HG02852 (cell line): ENCODE results near the gene KCTD11.
"Not testable (repeated sequence)": the region's sequence is repeated elsewhere in the genome, so short reads cannot be mapped to it uniquely, and the experiment has no call there.

Source experiments
- ATAC-seq: cut with Tn5 transposase; IDR thresholded peaks from one replicate; pipeline ENCODE4 v1.9.1; 2021; ENCODE audit warnings: mild to moderate bottlenecking, moderate library complexity; ENCODE audit not compliant: unreplicated experiment

KCTD11 gene

DNA sequence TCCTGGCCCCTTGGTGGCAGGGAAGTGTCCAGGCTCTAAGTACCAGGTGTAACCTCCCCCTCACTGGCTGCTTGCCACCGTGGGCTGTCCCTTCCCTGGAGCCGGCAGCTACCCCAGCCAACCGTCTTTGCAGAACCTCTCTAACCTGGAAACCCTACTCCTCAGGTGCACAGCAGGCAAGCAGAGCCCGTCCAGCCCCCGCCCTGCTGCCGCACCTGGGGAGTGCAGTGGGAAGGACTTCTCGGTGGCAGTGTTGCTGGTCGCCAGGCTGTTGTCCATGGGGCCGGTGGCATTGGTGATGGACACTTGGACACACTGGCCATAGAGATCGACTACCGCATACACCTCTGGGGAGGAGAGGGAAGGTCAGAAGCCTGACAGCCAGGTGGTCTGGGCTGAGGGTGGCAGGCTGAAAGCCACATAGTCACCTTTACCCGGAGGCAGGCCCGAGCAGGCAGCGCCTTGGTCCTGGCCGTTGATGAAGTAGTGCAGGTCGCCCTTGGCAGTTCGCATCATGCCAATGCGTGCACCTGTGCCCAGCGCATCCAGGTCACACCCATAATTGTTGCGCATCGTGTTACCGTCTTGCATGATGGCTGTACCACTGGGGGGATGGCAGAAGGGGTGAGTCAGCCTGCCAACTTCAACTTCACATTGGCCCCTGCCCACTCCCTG is 29.3 kb upstream of the KCTD11 start:
- ATAC-seq: no peak

DNA sequence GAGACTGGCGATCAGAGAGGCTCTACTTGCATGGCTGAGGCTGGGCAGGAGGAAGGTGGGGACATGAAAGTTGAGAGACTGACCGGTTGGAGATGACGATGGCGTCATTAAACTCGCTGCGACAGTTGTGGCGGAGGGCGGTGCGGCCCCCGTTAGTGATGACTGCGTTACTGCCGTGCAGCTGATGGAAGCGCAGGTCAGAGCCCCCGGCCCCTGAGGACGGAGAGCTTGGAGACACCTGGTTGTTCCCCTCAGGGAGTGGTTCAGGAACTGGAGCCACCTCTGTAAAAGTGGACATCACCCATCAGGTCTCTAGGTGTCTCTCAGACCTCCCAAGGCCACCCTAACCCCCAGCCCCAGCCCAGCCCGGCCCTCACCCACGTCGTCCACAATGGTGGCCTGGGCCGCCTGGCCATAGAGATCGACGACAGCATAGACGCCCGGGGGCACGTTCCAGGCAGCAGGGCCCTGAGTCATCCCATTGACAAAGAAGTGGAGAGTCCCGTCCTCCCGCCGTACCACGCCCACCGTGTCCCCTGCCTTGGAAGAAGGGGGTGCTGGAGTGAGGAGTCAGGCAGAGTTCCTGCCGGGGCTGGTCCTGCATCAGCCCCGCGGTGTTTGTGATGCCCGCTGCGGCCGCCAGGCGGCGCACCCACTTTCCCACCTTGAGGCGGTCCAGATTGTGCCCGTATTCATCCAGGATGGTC is 28.1 kb upstream of the KCTD11 start:
- ATAC-seq: no peak

DNA sequence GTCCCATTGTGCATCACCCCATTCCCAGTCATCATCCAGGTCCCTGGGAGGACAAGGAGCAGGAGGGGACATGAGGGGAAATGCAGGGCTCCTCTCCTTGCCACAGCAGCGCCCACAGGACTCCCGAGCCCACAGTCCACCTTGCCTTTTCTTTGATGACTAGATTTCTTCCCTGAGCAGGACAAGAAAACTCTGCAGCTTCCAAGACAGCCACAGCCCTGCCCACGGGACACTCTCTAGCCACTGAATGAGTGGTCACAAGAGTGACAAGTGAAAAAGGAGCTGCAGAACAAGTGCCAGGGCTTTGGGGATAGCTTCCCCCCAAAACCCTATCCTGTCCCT is 27.6 kb upstream of the KCTD11 start:
- ATAC-seq: no peak

DNA sequence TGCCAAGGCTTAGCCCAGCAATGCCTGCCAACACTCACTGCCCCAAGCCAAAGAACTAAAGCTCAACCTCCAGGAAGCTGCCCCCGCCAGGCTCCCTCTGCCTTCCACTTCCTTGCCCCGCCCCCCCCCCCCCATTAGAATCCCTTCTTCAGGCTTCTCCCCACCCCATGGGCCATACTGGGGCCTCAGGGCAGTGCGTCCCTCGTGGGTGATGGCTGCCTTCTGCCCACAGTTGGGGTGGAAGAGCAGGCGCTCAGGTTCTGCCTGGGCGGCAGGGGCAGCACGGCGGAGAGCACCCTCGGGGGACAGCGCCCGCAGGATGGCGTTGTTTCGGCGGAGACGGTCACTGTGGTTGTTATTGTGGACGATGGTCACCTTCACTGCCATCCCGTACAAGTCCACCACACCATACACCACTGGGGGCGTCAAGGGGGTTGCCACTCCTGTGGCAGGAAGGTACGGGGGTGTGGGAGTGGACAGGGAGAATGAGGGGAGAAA is 26.9 kb upstream of the KCTD11 start:
- ATAC-seq: no peak

DNA sequence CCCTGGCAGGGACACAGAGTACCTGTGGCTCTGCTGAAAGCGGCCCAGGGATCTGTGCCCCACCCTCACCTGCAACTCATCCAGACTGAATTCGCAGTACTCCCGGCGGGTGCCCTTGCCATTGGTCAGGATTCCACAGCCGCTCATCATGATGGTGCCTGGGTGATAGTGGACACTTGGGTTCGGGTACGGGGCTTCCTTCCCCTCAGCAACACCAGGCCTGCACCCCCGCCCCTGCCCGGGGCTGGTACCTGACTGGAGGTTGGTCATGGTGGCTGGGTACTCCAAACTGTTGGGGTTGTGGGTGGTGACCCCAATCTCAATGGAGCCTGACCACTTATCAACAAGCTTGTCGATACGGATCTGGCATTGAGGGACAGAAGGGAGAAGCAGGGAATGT is 25.8 kb upstream of the KCTD11 start:
- ATAC-seq: no peak

DNA sequence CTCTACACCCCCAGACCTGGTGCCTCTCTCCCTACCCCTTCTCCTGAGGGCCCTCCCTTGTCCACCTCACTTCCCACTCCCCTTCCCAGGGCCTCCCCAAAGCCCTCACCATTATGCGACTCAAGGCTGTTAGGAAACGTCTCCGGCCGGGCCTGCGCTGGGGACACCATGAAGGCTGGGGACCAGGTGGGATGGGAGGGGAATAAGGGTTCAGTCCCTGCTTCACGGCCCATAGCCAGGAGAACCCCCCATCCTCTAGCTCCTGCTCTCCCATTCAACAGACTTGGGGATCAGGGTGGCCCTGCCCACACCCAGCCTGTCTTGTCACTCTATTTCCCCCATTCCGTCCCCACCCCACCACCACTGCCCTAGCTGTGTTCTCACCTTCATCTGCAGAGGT is 24.9 kb upstream of the KCTD11 start:
- ATAC-seq: no peak

DNA sequence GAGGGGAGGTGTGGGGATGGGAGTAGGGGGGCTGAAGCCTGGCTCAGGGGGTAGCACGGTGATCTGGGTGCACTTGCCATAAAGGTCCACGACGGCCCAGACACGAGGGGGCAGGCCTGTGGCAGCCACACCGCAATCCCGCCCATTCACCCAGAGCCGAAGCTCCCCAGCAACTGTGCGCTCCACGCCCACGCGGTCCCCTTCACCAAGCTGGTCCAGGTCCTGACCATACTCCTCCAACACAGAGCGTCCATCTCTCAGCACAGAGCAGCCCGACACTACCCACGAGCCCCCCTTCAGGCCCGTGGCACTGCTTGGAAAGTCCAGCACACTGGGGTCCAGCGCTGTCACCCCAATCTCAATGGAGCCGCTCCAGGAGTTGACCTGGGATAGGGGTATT is 24.5 kb upstream of the KCTD11 start:
- no peak for ATAC-seq

DNA sequence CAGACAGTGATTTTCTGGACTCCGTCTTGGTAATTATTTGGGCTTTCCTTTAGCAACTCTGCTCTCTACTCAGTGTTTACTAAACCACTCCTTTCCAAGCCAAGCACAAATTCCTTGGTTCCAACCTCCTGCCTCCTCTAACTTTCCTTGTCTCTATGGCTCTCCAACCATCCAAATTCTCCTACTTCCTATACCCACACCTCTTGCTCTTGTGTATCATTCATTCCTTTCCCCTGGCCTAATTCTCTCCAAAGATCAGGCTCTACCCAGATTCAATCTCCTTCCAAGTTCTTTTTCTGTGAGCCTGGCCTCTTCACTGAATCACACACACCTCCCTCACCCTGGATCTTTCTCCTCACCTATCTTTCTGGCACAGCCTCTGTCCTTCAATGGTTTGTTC is 24.0 kb upstream of the KCTD11 start:
- ATAC-seq: no peak

DNA sequence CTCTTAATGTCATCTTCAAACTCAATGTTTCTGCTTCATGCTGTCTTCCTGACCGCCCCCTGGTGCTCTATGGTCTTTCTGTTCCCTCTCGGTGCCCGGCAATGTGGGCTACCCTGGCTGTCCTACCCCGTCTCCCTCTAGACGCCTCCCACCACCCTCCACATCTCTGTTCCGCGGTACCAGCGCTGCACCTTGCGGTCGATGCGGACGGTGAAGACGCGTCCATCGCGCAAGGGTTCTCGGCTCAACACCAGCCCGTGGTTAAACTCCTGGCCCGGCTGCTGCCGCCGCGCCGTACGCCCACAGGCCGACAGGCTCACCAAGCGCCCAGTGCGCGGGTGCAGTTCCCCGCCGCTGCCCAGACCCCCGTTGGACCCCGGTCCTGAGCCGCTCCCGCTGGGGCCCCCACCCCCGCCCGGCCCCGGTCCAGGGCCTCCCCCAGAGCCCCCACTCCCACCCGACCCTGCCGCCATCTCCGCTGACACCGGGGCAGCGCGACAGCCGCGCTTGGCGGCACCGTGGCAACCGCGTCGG is 23.1 kb upstream of the KCTD11 start, which contains the start of gene NEURL4:
Gene NEURL4 (minus strand): TSS at position 496 of the 534 bp plus-strand sequence. CDS start 23 bp downstream, at position 473.
- ATAC-seq: peak; percentile 15

DNA sequence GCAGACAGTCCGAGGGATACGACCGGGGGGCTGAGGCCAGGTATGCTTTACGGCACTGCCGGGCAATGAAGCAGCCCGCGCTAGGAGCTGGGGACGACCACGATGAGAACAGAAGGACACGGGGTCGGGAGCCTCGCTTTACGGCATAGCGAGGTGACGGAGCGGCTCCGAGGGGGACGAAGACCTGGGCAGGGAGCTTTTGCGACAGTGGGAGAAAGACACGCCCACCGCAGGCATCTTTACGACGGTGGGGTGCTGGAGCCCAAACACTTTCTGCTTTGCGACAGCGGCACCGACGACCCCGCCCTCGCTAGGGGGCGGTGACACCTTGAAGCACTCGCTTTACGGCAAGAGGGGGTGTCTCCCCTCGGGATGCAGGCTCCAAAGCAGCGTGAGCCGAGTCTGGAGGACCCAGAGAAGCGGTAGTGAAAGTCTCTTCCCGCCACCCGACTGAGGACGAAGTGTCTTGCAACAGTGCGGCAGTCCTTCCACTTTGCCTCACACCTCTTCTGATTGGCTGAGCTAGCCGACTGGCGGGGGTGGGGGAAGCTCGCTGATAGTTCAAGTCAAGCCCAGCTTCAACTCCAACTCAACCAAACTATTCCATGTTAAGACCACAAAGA is 22.5 kb upstream of the KCTD11 start:
- peak; percentile 59 for ATAC-seq

DNA sequence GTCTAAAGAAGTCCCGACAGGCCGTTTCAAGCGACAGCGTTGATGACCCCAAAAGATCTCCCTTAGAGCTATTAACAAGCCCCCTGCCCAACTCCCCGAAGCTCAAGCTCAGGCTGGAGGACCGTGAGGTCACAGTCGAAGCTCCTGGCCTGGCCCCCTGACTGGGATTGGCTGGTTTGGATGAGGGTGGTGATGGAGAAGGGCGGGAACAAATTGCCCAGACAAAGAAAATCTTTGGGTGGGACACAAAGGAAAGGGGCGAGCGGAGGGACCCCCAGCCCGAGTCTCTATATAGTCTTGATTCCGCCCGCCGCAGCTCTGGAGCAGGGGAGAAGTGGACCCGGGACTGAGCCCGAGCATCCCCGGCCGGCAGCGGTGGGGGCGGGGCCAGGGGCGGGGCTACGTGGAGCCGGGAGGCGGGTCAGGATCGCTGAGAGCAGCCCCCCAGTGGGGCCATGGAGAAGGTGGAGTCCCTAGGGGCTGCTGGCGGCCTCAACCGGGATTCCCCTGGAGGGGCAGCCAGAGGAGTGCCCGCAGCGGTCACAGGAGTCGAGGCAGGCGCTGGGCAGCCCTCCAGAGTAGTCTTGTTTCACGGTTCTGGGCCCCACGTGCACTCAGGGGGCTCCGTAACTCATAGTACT is 21.8 kb upstream of the KCTD11 start:
- peak; percentile 49 for ATAC-seq

DNA sequence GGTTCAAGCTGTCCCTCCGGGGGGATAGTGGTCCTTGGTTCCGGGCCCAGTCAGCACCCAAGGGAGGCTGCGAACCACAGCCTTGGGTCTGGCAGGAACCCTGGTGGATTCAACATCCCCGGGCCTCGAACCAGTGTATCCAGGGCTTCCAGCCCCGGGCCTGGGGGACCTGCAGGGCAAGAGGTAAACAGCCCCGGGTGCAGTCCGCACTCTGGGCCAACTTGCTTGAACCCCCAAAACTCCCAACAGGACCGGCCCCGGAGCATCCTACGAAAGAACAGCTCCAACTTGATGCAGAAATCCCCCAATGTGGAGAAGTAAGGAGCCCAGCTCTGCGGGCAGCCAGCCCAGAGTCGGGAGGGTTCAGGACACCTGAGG is 21.3 kb upstream of the KCTD11 start:
- ATAC-seq: no peak

DNA sequence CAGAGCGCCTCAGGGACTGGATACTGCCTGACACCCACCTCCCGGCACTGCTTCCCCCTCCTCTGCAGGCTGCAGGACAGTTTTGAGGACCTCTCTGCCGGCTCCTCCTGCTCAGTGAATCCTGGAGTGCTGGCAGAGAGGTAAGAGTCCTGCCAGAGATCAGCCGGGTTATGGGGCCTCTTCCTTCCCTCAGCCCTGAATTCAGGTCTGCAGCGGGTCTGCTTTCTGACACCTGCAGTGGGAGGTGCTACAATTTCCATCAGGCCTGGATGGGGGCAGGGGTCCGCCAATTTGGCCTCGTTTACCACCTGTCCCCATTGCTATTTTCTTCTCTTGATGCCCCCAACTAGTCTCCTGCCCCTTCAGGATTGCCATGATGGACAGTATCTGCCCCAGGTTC is 19.9 kb upstream of the KCTD11 start:
- no peak for ATAC-seq

DNA sequence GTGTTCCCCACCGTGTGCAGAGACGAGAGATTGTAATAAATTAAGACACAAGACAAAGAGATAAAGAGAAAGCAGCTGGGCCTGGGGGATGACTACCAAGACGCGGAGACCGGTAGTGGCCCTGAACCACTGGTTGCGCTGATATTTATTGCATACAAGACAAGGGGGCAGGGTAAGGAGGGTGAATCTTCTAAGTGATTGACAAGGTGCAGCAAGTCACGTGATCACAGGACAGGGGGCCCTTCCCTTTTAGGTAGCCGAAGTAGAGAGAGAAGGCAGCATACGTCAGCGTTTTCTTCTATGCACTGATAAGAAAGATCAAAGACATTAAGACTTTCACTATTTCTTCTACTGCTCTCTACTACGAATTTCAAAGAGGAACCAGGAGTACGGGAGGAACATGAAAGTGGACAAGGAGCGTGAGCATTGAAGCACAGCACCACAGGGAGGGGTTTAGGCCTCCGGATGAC is 19.3 kb upstream of the KCTD11 start:
- ATAC-seq: not testable (repeated sequence)

DNA sequence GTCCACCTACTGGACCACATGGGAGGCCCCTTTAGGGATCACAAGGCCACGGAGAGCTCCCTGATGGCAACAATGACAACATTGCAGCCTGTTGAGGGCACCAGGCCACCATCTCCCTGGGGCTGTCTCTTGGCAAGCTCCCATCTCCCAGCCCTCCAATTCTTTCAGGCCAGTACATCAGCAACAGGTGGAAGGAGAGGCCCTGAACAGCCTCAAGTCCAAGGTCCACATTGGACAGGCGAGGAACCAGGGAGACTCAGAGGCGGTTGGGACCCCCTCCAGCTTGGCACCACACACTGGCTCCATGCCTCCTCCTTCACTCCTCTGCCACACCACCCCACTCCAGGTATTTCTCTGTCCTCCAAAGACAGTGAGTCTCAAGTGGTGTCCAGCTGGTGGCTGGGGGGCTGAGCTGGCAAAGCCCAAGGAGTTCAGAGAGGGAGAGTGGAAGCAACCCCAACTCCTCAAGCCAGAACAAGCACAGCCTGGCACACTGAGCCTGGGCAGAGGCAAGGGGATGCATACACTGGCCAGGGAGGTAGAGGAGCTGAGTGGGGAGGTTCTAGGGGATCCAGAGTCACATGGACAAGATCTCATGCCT is 16.9 kb upstream of the KCTD11 start:
- ATAC-seq: no peak

DNA sequence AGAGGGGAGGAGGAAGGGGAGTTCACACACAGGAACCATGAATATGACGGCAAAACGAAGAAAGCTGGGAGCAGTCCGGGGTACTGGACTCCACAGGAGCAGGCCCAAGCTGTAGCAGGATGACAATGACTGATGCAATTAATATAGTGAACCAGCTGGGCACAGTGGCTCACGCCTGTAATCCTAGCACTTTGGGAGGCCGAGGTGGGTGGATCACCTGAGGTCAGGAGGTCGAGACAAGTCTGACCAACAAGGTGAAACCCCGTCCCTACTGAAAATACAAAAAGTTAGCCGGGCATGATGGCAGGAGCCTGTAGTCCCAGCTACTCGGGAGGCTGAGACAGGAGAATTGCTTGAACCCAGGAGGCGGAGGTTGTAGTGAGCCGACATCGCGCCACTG is 16.2 kb upstream of the KCTD11 start:
- ATAC-seq: not testable (repeated sequence)

DNA sequence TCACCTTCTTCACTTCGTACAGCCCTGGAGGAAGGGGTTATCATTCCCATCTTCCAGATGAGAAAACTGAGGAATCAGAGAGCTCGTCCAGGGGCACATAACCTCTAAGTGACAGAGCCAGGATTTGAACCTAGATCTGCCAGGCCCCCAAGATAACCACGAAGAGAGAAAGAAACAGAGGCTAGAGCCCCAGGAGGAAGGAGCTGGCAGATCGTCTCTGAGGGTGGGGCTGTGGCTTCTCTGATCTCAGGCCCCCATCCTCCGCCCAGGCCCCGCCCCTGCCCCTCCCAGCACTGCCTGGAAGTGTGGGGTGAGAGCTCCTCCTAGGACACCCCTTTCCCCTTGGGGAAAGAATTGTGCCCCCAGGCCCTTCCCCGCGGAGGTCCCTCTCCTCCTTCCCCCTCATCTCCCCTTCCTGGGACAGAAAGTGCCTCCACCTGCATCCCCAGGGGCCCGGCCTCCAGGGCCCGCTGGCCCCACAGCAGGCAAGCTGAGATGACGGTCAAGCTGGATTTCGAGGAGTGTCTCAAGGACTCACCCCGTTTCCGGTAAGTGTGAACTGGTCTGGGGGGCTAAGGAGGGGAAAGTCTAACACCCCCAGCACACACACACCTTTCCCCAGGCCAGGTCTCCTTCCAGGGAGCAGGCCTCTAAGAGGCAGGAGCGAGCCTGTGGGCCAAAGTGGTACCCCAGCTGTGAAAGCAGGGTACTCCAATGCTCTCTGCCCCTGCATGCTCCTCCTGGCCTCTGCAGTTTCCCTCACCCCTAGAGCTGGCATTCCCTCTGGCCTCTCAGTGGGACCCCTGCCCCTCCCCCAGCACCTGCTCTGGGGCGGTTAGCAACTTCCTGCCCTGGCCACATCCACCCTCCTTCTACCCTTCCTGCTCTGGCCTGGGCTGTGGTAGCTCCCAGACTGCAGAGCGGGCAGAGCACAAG is 15.5 kb upstream of the KCTD11 start, which contains the start of gene ACAP1:
Gene ACAP1 (plus strand): TSS at position 290 of the 936 bp plus-strand sequence. CDS start 206 bp downstream, at position 496.
- ATAC-seq: peak; percentile 73

DNA sequence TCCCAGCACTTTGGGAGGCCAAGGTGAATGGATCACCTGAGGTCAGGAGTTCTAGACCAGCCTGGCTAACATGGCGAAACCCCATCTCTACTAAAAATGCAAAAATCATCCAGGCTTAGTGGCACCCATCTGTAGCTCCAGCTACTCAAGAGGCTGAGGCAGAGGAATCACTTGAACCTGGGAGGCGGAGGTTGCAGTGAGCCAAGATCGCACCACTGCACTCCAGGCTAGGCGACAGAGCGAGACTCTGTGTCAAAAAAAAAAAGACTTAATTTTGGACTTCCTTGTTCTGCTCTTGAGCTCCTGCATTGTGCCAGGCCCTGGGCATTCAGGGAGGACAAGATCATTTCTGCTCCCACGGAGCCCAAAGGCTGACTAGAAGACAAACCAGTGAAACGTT is 14.4 kb upstream of the KCTD11 start:
- not testable (repeated sequence) for ATAC-seq

DNA sequence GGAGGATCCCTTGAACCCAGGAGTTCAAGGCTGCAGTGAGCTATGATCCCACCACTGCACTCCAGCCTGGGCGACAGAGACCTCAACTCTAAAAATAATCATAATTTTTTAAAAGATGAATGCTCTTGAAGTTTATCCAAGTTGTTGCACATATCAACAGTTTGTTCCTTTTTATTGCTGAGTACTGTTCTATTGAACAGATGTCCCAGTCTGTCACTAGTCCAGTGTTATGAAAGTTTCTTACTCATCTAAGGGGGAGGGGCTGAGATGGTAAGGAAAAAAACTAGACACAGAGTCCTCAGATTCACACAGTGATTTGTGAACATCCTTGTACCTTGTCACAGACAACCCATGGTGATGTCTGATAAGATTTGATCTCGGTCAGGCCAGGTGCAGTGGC is 11.8 kb upstream of the KCTD11 start:
- ATAC-seq: no peak

DNA sequence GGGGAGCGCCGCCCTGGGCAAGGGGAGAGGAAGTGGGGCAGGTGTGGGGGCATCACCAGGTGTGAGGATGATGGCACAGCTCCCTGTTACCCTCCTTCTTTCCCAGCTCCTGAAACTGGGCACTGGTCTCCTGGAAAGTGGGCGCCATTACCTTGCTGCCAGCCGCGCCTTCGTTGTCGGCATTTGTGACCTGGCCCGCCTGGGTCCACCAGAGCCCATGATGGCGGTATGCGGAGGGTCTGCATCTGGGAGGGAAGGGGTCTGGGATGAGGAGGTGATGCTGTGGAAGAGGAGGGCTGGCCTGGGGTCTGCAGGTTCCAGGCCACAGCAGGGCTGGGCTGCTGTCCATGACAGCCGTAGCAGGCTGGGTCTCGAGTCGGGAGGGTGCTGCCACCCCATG is 10.1 kb upstream of the KCTD11 start:
- ATAC-seq: no peak
